HG02610 (cell line): ENCODE results near the gene TUBA3D.
A peak's percentile ranks its signal among the peaks of the same experiment; 100 is the strongest.
"Not testable (repeated sequence)": the region's sequence is repeated elsewhere in the genome, so short reads cannot be mapped to it uniquely, and the experiment has no call there.

Experiments used
- ATAC-seq: cut with Tn5 transposase; IDR thresholded peaks from one replicate; pipeline ENCODE4 v1.9.1; 2021; ENCODE audit warnings: mild to moderate bottlenecking, moderate library complexity; ENCODE audit not compliant: unreplicated experiment

TUBA3D gene

GRCh38 chr2:131511969-131512870, 36.3 kb downstream of the TUBA3D start:
- not testable (repeated sequence) for ATAC-seq

- ATAC-seq = peak; percentile 88
These were observed 38.7 kb downstream of the TUBA3D start for GRCh38 chr2:131514408-131515166.

GRCh38 chr2:131515235-131515634, 39.3 kb downstream of the TUBA3D start:
- ATAC-seq = not testable (repeated sequence)

GRCh38 chr2:131516011-131516410, 40.1 kb downstream of the TUBA3D start:
- ATAC-seq = no peak

GRCh38 chr2:131516621-131517020, 40.7 kb downstream of the TUBA3D start:
- not testable (repeated sequence) for ATAC-seq

- ATAC-seq = no peak
These were observed 41.4 kb downstream of the TUBA3D start for GRCh38 chr2:131517106-131517831.

GRCh38 chr2:131517856-131518255, 41.9 kb downstream of the TUBA3D start:
- ATAC-seq = not testable (repeated sequence)

- ATAC-seq = not testable (repeated sequence)
These were observed 42.6 kb downstream of the TUBA3D start for GRCh38 chr2:131518531-131518930.

- ATAC-seq = no peak
These were observed 43.5 kb downstream of the TUBA3D start for GRCh38 chr2:131519466-131519865.

- not testable (repeated sequence) for ATAC-seq
These were observed 44.1 kb downstream of the TUBA3D start for GRCh38 chr2:131519871-131520470.

GRCh38 chr2:131520526-131520925, 44.6 kb downstream of the TUBA3D start:
- no peak for ATAC-seq

- not testable (repeated sequence) for ATAC-seq
These were observed 45.6 kb downstream of the TUBA3D start for GRCh38 chr2:131521524-131521923.

GRCh38 chr2:131521961-131522781, 46.3 kb downstream of the TUBA3D start:
- no peak for ATAC-seq

GRCh38 chr2:131525256-131525655, 49.3 kb downstream of the TUBA3D start:
- not testable (repeated sequence) for ATAC-seq

- peak; percentile 83 for ATAC-seq
These were observed 51.4 kb downstream of the TUBA3D start, which contains the start of gene CCDC74A for GRCh38 chr2:131527131-131528001. Gene CCDC74A, plus strand, starts transcription at chr2:131527888. Its CDS starts 83 bp downstream, at chr2:131527971.

- ATAC-seq = peak; percentile 80
These were observed 53.3 kb downstream of the TUBA3D start for GRCh38 chr2:131528981-131529863.

- ATAC-seq = peak; percentile 5
These were observed 54.0 kb downstream of the TUBA3D start for GRCh38 chr2:131529864-131530445.
